ENCODE measurements around the gene OTUB2.
"Not testable (repeated sequence)": the region's sequence is repeated elsewhere in the genome, so short reads cannot be mapped to it uniquely, and the experiment has no call there.

OTUB2 gene

GRCh38 chr14:94049625-94050023 is 23.5 kb downstream of the OTUB2 start:
- Histone ChIP-seq H3K4me3 (no peak overlapping the region), H3K27ac (no peak overlapping the region)

- Histone ChIP-seq H3K27ac (no peak overlapping the region), H3K4me3 (no peak overlapping the region)
These were observed 24.2 kb downstream of the OTUB2 start for GRCh38 chr14:94050231-94050880.

GRCh38 chr14:94051115-94051514 is 25.0 kb downstream of the OTUB2 start:
- H3K4me3 ChIP-seq, result no peak overlapping the region
- no peak overlapping the region for H3K27ac ChIP-seq

- Histone ChIP-seq H3K27ac (no peak overlapping the region), H3K4me3 (no peak overlapping the region)
These were observed 25.6 kb downstream of the OTUB2 start for GRCh38 chr14:94051779-94052178.

- no peak overlapping the region for H3K27ac ChIP-seq
- H3K4me3 ChIP-seq, result no peak overlapping the region
These were observed 26.1 kb downstream of the OTUB2 start for GRCh38 chr14:94052199-94052598.

GRCh38 chr14:94052662-94053061 is 26.5 kb downstream of the OTUB2 start:
- Histone ChIP-seq H3K4me3 (no peak overlapping the region), H3K27ac (no peak overlapping the region)

- no peak overlapping the region for H3K4me3 ChIP-seq
- H3K27ac ChIP-seq, result no peak overlapping the region
These were observed 28.3 kb downstream of the OTUB2 start for GRCh38 chr14:94054401-94054800.

GRCh38 chr14:94054936-94055335 is 28.8 kb downstream of the OTUB2 start:
- no peak overlapping the region for H3K27ac ChIP-seq
- H3K4me3 ChIP-seq, result no peak overlapping the region

GRCh38 chr14:94056579-94057308 is 30.6 kb downstream of the OTUB2 start:
- Histone ChIP-seq H3K27ac (peak overlapping the region in 2 of 21 experiments; percentile 14 to 30), H3K4me3 (no peak overlapping the region)

GRCh38 chr14:94058128-94058673 is 32.1 kb downstream of the OTUB2 start:
- Histone ChIP-seq H3K27ac (peak overlapping the region in 1 of 21 experiments; percentile 30), H3K4me3 (no peak overlapping the region)

- no peak overlapping the region for H3K27ac ChIP-seq
- H3K4me3 ChIP-seq, result no peak overlapping the region
These were observed 32.6 kb downstream of the OTUB2 start for GRCh38 chr14:94058674-94059138.

- H3K4me3 ChIP-seq, result no peak overlapping the region
- no peak overlapping the region for H3K27ac ChIP-seq
These were observed 33.9 kb downstream of the OTUB2 start for GRCh38 chr14:94059998-94060397.

GRCh38 chr14:94062344-94062940 is 36.3 kb downstream of the OTUB2 start:
- Histone ChIP-seq H3K4me3 (no peak overlapping the region), H3K27ac (no peak overlapping the region)

GRCh38 chr14:94066089-94066676 is 40.0 kb downstream of the OTUB2 start:
- peak overlapping the region in 8 of 21 experiments; percentile 9 to 71 (median 45) for H3K27ac ChIP-seq
- H3K4me3 ChIP-seq, result no peak overlapping the region

- H3K4me3 ChIP-seq, H3K27ac ChIP-seq: not testable (repeated sequence)
These were observed 45.9 kb downstream of the OTUB2 start for GRCh38 chr14:94072076-94072475.

- H3K27ac ChIP-seq, result no peak overlapping the region
- H3K4me3 ChIP-seq, result no peak overlapping the region
These were observed 48.4 kb downstream of the OTUB2 start for GRCh38 chr14:94074534-94074933.

- H3K4me3 ChIP-seq, result no peak overlapping the region
- H3K27ac ChIP-seq, result no peak overlapping the region
These were observed 48.9 kb downstream of the OTUB2 start for GRCh38 chr14:94075008-94075407.

- Histone ChIP-seq H3K27ac (no peak overlapping the region), H3K4me3 (peak overlapping the region in 1 of 7 experiments; percentile 83)
These were observed 51.1 kb downstream of the OTUB2 start for GRCh38 chr14:94077111-94077821.

- H3K4me3 ChIP-seq, result peak overlapping the region in 1 of 7 experiments; percentile 83
- H3K27ac ChIP-seq, result no peak overlapping the region
These were observed 51.7 kb downstream of the OTUB2 start for GRCh38 chr14:94077823-94078222.
